Testis (tissue), 2 donors: ENCODE measurements around the gene ARFGAP1.

Experiments
- POLR2A ChIP-seq: fragments of 450-650 bp; IDR thresholded peaks from one replicate; pipeline ENCODE4 v1.6.1; 2017; ENCODE audit warnings: antibody characterized with exemption, mild to moderate bottlenecking, moderate library complexity
- TF ChIP-seq, protein P1 (sequence below), 3 experiments: fragments of 450-650 bp in 2 of 3; fragments of 200-600 bp in 1 of 3; sonication (generic) in 1 of 3; IDR thresholded peaks; one replicate each; pipeline ENCODE4 v1.5.1; 2016 to 2019; ENCODE audit warnings: antibody characterized with exemption in 3 of 3, mild to moderate bottlenecking in 2 of 3, moderate library complexity in 1 of 3

DNA sequence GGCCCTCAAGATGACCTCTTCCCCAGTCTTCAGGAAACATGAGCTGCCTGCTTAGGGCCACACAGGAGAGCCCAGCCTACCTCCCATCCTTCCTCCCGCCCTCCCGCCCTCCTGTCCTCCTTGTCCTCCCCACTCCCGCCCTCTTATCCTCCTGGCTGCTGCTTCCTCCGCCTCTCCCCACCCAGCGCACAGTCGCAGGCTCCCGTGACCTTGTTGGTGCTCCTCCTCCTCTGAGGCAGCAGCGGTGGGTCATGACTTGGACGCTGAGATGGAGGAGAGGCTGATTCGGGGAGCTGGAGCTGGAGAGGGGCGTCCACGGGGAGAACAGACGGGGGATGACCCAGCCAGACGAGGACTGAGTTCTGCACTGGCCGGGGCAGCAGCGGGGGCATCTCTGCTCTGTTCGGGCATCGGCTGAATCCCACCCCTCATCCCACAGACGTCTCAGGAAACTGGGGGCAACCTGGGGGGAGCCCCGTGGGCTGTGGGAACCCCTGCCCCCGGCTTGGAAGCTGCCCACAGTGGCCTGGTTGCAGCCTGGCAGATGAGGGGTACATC is 56.2 kb downstream of the ARFGAP1 start:
- TF ChIP-seq, protein P1, sequence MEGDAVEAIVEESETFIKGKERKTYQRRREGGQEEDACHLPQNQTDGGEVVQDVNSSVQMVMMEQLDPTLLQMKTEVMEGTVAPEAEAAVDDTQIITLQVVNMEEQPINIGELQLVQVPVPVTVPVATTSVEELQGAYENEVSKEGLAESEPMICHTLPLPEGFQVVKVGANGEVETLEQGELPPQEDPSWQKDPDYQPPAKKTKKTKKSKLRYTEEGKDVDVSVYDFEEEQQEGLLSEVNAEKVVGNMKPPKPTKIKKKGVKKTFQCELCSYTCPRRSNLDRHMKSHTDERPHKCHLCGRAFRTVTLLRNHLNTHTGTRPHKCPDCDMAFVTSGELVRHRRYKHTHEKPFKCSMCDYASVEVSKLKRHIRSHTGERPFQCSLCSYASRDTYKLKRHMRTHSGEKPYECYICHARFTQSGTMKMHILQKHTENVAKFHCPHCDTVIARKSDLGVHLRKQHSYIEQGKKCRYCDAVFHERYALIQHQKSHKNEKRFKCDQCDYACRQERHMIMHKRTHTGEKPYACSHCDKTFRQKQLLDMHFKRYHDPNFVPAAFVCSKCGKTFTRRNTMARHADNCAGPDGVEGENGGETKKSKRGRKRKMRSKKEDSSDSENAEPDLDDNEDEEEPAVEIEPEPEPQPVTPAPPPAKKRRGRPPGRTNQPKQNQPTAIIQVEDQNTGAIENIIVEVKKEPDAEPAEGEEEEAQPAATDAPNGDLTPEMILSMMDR (IDR thresholded peaks at IDR 0.05), result no peak
- TF ChIP-seq POLR2A, result no peak
